ENCODE data around the gene DUOXA1.
"Not testable (repeated sequence)": the region's sequence is repeated elsewhere in the genome, so short reads cannot be mapped to it uniquely, and the experiment has no call there.

GRCh38 chr15:45104170-45104569 is 25.5 kb downstream of the DUOXA1 start:
- not testable (repeated sequence) for TF ChIP-seq CTCF, POLR2A (IDR thresholded peaks at IDR 0.05)
